IMR-90 (cell line): ENCODE results near the gene PRDM1. TPM values are rescaled to one million over a fixed set of nuclear protein-coding genes. Genes with fewer than 3 reads are reported as not detected.

ENCODE experiments used
- ATAC-seq: fragments of 200-7000 bp; cut with Tn5 transposase; 2 replicates; pipeline ENCODE4 v1.9.1; 2020; ENCODE audit warnings: low read depth, mild to moderate bottlenecking, moderate library complexity
- BruUV-seq: library from RNA; stranded (reverse); fragments of 400-500 nt; replicated peaks from 2 replicates; lab custom pipeline; 2021; lab: Mats Ljungman, UMichigan
- CTCF ChIA-PET: fragments of 300-600 bp; formaldehyde crosslinking; extraction: SDS; loops from one replicate; lab custom pipeline; 2021; ENCODE audit warnings: antibody characterized with exemption; lab: Yijun Ruan, JAX
- POLR2A ChIA-PET: fragments of 300-600 bp; sonication (Branson Sonifier 250); formaldehyde crosslinking; loops from one replicate; lab custom pipeline; 2022; ENCODE audit warnings: antibody characterized with exemption; ENCODE audit not compliant: unreplicated experiment; lab: Charles Lee
- DNase-seq: peaks from one replicate; pipeline ENCODE4 v3.0.0; 2013
- H2AFZ ChIP-seq: replicated peaks from 2 replicates; pipeline ENCODE3; 2013; ENCODE audit warnings: low read length, mild to moderate bottlenecking; ENCODE audit not compliant: poor library complexity
- H2AK5ac ChIP-seq: 2 replicates; pipeline ENCODE4 v1.6.1; 2013; ENCODE audit warnings: low read depth, low read length, inconsistent platforms
- H2AK9ac ChIP-seq: replicated peaks from 2 replicates; pipeline ENCODE3; 2013; ENCODE audit warnings: mild to moderate bottlenecking, low read depth, low read length, moderate library complexity; ENCODE audit not compliant: poor library complexity
- H2BK120ac ChIP-seq: 2 replicates; pipeline ENCODE4 v1.6.1; 2013; ENCODE audit warnings: low read depth, low read length, inconsistent platforms
- H2BK15ac ChIP-seq: 3 replicates; pipeline ENCODE4 v1.6.1; 2013; ENCODE audit warnings: low read depth, low read length, inconsistent platforms
- H2BK20ac ChIP-seq: 2 replicates; pipeline ENCODE4 v1.6.1; 2013; ENCODE audit warnings: low read depth, mild to moderate bottlenecking, inconsistent platforms, low read length, moderate library complexity
- H2BK5ac ChIP-seq: 2 replicates; pipeline ENCODE4 v1.6.1; 2013; ENCODE audit warnings: mild to moderate bottlenecking, low read depth, low read length, inconsistent platforms; ENCODE audit not compliant: poor library complexity, severe bottlenecking
- H3K14ac ChIP-seq: replicated peaks from 2 replicates; pipeline ENCODE4 v1.6.1; 2013; ENCODE audit warnings: low read depth, low read length, inconsistent platforms
- H3K18ac ChIP-seq: 2 replicates; pipeline ENCODE4 v1.6.1; 2013; ENCODE audit warnings: low read depth, low read length, control low read depth
- H3K23ac ChIP-seq: 2 replicates; pipeline ENCODE4 v1.6.1; 2013; ENCODE audit warnings: low read depth, low read length, inconsistent platforms
- H3K27ac ChIP-seq: 2 replicates; pipeline ENCODE4 v1.5.1; 2013; ENCODE audit warnings: mild to moderate bottlenecking, control low read depth, low read length; ENCODE audit not compliant: insufficient read depth
- H3K27me3 ChIP-seq: 2 replicates; pipeline ENCODE4 v1.6.1; 2013; ENCODE audit warnings: low read length; ENCODE audit not compliant: control insufficient read depth, insufficient read depth
- H3K36me3 ChIP-seq: 2 replicates; pipeline ENCODE4 v1.6.1; 2013; ENCODE audit warnings: low read length, mixed read lengths; ENCODE audit not compliant: control insufficient read depth, insufficient read depth
- H3K4ac ChIP-seq: 2 replicates; pipeline ENCODE4 v1.6.1; 2013; ENCODE audit warnings: low read depth, low read length, inconsistent platforms
- H3K4me1 ChIP-seq: 2 replicates; pipeline ENCODE4 v1.6.1; 2013; ENCODE audit warnings: low read length, mixed read lengths; ENCODE audit not compliant: control insufficient read depth, insufficient read depth
- H3K4me2 ChIP-seq: 2 replicates; pipeline ENCODE4 v1.6.1; 2013; ENCODE audit warnings: low read depth, mild to moderate bottlenecking, control low read depth, low read length, moderate library complexity
- H3K4me3 ChIP-seq: 2 replicates; pipeline ENCODE4 v1.5.1; 2013; ENCODE audit warnings: low read depth, mild to moderate bottlenecking, control low read depth, low read length, moderate library complexity; ENCODE audit not compliant: insufficient read depth
- H3K56ac ChIP-seq: 2 replicates; pipeline ENCODE4 v1.6.1; 2013; ENCODE audit warnings: low read length, inconsistent platforms; ENCODE audit not compliant: insufficient read depth; ENCODE audit errors: extremely low read depth
- H3K79me1 ChIP-seq, 2 experiments: 2 replicates each; pipeline ENCODE4 v1.6.1; 2013; ENCODE audit warnings: low read length in 2 of 2, inconsistent platforms in 1 of 2, low read depth in 1 of 2
- H3K9ac ChIP-seq: 2 replicates; pipeline ENCODE4 v1.6.1; 2013; ENCODE audit warnings: low read depth, low read length, control low read depth
- H3K9me1 ChIP-seq: 2 replicates; pipeline ENCODE4 v1.6.1; 2013; ENCODE audit warnings: low read length, inconsistent platforms; ENCODE audit not compliant: insufficient read depth
- H3K9me3 ChIP-seq: 2 replicates; pipeline ENCODE4 v1.6.1; 2013; ENCODE audit warnings: low read length; ENCODE audit not compliant: control insufficient read depth, insufficient read depth
- H4K20me1 ChIP-seq: 2 replicates; pipeline ENCODE4 v1.6.1; 2013; ENCODE audit warnings: low read length, inconsistent platforms; ENCODE audit not compliant: insufficient read depth
- H4K5ac ChIP-seq: 2 replicates; pipeline ENCODE4 v1.6.1; 2013; ENCODE audit warnings: mild to moderate bottlenecking, low read depth, low read length, control low read depth
- H4K8ac ChIP-seq, 2 experiments: 2 replicates each; pipeline ENCODE4 v1.6.1; 2013; ENCODE audit warnings: low read depth in 2 of 2, low read length in 2 of 2, control low read depth in 1 of 2, inconsistent platforms in 1 of 2
- H4K91ac ChIP-seq: 2 replicates; pipeline ENCODE4 v1.6.1; 2013; ENCODE audit warnings: low read depth, low read length, inconsistent platforms; ENCODE audit not compliant: insufficient read depth
- CHD1 ChIP-seq: IDR thresholded peaks from 2 replicates; pipeline ENCODE4 v1.6.1; 2012; ENCODE audit warnings: low read depth, low read length, improper control_type of control experiment
- ELK1 ChIP-seq: fragments of 150-350 bp; IDR thresholded peaks from 2 replicates; pipeline ENCODE4 v1.6.1; 2016; ENCODE audit warnings: low read depth, mild to moderate bottlenecking, low read length, moderate library complexity, borderline replicate concordance
- FOS ChIP-seq: fragments of 150-350 bp; IDR thresholded peaks from 2 replicates; pipeline ENCODE4 v1.6.1; 2016; ENCODE audit warnings: low read depth, low read length
- MXI1 ChIP-seq: IDR thresholded peaks from 2 replicates; pipeline ENCODE4 v1.6.1; 2012; ENCODE audit warnings: low read depth, mild to moderate bottlenecking, low read length, moderate library complexity, borderline replicate concordance
- NFE2L2 ChIP-seq: fragments of 150-350 bp; IDR thresholded peaks from 2 replicates; pipeline ENCODE4 v1.6.1; 2016; ENCODE audit warnings: low read depth, mild to moderate bottlenecking, low read length
- RAD21 ChIP-seq: IDR thresholded peaks from 2 replicates; pipeline ENCODE4 v1.6.1; 2012; ENCODE audit warnings: low read length, improper control_type of control experiment
- SMC3 ChIP-seq: fragments of 150-350 bp; IDR thresholded peaks from 2 replicates; pipeline ENCODE4 v1.6.1; 2016; ENCODE audit warnings: low read depth, mild to moderate bottlenecking, antibody characterized with exemption, low read length, moderate library complexity
- USF2 ChIP-seq: fragments of 150-350 bp; IDR thresholded peaks from 2 replicates; pipeline ENCODE4 v1.6.1; 2017; ENCODE audit warnings: mild to moderate bottlenecking, antibody characterized with exemption, low read length, low read depth
- WGBS, 2 experiments: methylation state at CpG; one replicate each; pipeline versions ENCODE4 v1.1.5 to v1.1.7; 2013; ENCODE audit warnings: missing lambda C conversion rate in 2 of 2; ENCODE audit not compliant: insufficient read length in 1 of 2; ENCODE audit errors: extremely low coverage in 2 of 2; 5-methylcytosine and 5-hydroxymethylcytosine counted together
- dilution Hi-C: fragments of 300-500 bp; cut with HindIII; formaldehyde crosslinking; loops from one replicate; pipeline ENCODE4 v1.14.3; 2018; ENCODE audit warnings: low sequenced_read_pairs; ENCODE audit not compliant: unreplicated experiment
- in situ Hi-C: fragments of 300-500 bp; cut with MboI; formaldehyde crosslinking; loops from 3 replicates; pipeline ENCODE4 v1.14.3; 2019; ENCODE audit warnings: low sequenced_read_pairs, inconsistent platforms, mixed read lengths
- intact Hi-C: fragments of 100-400 bp; cut with micrococcal nuclease; formaldehyde crosslinking; loops from 2 replicates; pipeline ENCODE4 v1.10.0; 2022
- polyA plus RNA-seq, 3 experiments: library from polyadenylated mRNA; depleted of rRNA; stranded (reverse); fragments of >200 nt; gene quantifications; 2 replicates each; pipeline ENCODE4 v1.2.3, GENCODE V29; 2012; ENCODE audit warnings: low replicate concordance in 1 of 3
- total RNA-seq: library from RNA; depleted of rRNA; stranded (reverse); fragments of >200 nt; gene quantifications from 2 replicates; pipeline ENCODE4 v1.2.3, GENCODE V29; 2012

The PRDM1 gene
- total and polyA plus RNA-seq, 2 of the 4 experiments (the other 2 are of a cell fraction): 2.3 to 3.0 TPM

- H3K4me3 ChIP-seq: no peak overlapping the region
- H4K5ac ChIP-seq: no peak overlapping the region
- H2BK15ac ChIP-seq: no peak overlapping the region
- no peak overlapping the region for H2AK9ac ChIP-seq
- TF ChIP-seq RAD21 (no peak), FOS (no peak), USF2 (no peak), NFE2L2 (no peak), SMC3 (no peak), ELK1 (no peak), CHD1 (no peak), MXI1 (no peak)
- H3K27me3 ChIP-seq: no peaks in the 10 kb centered on the region
- DNase-seq (no peak), ATAC-seq (no peak)
- H3K18ac ChIP-seq: no peak overlapping the region
- no peak overlapping the region for H4K91ac ChIP-seq
- peaks cover 7% of the 10 kb centered on the region for H3K4me1 ChIP-seq
- H2BK120ac ChIP-seq: 0 out of 2 replicates have a peak overlapping the region, but pooled peaks have one; percentile 11
- in situ Hi-C loops (no loop called here), intact Hi-C loops (no loop called here), dilution Hi-C loops (no loop called here)
- H3K9ac ChIP-seq: no peak overlapping the region
- H2BK20ac ChIP-seq: 0 out of 2 replicates have a peak overlapping the region, but pooled peaks have one; percentile 20
- H3K27ac ChIP-seq: no peak overlapping the region
- no peak overlapping the region for H3K56ac ChIP-seq
- no peak overlapping the region for H2BK5ac ChIP-seq
- H3K14ac ChIP-seq: peak overlapping the region; percentile 28; the same call in 1 of the 2 replicates
- BruUV-seq: no TSS peak
- no peaks in the 10 kb centered on the region for H4K20me1 ChIP-seq
- no peak overlapping the region for H2AK5ac ChIP-seq
- no peaks in the 10 kb centered on the region for H3K9me3 ChIP-seq
- H3K4ac ChIP-seq: no peak overlapping the region; the same call in 1 of the 2 replicates
- peaks cover 21% of the 10 kb centered on the region for H3K36me3 ChIP-seq
- WGBS, 2 experiments: no CpG with 5 or more reads among the region's 3 CpGs
- 0 out of 4 replicates have a peak overlapping the region, but pooled peaks of 1 of the 2 experiments have one; percentile 4 for H4K8ac ChIP-seq
- H3K79me1 ChIP-seq: peaks cover 17 to 69% of the 10 kb centered on the region in 2 experiments; a peak in 3 of 4 replicates
- no peak overlapping the region for H3K4me2 ChIP-seq
- peak overlapping the region; percentile 43; the same call in 1 of the 2 replicates for H3K23ac ChIP-seq
- H3K9me1 ChIP-seq: peaks cover 4% of the 10 kb centered on the region; the same call in 1 of the 2 replicates
- POLR2A ChIA-PET: no interaction called here
- CTCF ChIA-PET: no interaction called here
- H2AFZ ChIP-seq: no peak overlapping the region
Observed at GRCh38 chr6:106101466-106101865, 15.3 kb downstream of the PRDM1 start.
